ENCODE measurements around the gene COL1A1.
A peak's percentile ranks its signal among the peaks of the same experiment; 100 is the strongest.

The COL1A1 gene

DNA sequence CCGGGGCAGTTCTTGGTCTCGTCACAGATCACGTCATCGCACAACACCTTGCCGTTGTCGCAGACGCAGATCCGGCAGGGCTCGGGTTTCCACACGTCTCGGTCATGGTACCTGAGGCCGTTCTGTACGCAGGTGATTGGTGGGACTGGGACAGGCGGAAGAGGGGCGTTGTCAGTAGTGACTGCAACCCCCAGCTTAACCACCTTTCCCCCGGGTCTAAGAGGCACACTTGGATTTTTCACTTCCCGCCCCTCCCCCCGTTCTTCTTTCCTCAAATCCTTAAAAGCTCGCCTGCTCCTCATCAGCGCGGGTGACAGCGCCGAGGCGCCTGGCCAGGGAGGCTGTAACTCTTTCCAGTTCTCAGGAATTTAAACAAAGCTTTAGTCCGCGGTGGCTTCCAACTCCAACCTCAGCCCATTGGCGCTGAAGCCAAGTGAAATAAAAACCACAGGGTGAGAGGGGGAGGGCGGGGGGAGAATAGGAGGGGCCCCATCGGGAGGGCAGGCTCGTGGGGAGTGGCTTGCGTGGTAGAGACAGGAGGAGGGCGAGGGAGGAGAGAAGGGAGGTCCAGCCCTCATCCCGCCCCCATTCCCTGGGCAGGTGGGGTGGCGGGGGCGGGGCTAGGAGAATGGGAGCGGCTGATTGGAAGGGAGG lies 1.5 kb downstream of the COL1A1 start:
- DNase-seq: no peak

DNA sequence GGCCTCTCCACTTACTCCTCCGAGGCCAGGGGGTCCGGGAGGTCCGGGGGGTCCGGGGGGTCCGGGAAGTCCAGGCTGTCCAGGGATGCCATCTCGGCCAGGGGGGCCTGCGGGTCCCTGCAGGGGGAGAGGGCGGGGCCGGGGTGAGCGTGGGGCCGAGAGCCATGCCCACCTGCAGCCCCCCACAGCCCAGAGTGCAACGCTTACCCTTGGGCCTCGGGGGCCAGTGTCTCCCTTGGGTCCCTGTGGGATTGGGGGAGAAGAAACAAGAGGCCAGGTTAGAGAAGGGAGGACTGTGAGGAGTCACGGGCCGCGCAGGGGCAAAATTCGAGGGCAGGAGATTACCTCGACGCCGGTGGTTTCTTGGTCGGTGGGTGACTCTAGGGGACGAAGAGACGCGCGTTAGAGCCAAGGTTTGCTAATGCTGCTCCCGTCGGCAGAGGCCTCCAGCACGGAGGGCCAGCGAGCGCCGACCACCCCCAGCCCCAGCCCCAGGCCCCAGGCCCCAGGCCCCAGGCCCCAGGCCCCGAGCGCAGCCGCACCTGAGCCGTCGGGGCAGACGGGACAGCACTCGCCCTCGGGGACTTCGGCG lies 2.1 kb downstream of the COL1A1 start:
- DNase-seq: no peak

DNA sequence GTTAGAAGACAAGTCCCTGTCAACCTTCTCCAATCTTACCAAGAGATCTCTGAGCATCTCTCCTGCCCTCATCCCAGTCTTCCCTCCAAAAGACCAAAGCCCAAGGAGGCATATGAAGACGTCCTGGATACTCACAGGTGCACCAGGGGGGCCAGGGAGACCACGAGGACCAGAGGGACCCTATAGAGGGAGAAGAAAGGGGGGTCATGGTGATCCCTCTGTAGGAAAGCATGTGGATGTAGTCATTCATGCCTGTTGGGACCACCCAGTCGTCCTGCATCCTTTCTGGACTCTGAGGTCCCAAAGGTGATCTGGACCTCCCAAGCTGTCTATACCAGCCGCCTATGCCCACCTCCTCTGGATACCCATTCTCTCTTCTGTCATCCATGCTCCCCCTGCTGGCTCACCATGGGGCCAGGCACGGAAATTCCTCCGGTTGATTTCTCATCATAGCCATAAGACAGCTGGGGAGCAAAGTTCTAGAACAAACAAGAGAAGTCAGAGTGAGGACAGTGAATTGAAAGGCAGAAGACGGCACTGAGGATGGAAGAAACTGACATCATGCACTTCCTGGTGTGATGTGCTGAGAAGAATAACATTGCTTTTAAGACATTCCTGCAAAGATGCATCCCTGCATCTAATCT lies 3.3 kb downstream of the COL1A1 start:
- DNase-seq: peak; percentile 18

GRCh38 chr17:50196826-50197225 lies 4.6 kb downstream of the COL1A1 start:
- no peak for DNase-seq

DNA sequence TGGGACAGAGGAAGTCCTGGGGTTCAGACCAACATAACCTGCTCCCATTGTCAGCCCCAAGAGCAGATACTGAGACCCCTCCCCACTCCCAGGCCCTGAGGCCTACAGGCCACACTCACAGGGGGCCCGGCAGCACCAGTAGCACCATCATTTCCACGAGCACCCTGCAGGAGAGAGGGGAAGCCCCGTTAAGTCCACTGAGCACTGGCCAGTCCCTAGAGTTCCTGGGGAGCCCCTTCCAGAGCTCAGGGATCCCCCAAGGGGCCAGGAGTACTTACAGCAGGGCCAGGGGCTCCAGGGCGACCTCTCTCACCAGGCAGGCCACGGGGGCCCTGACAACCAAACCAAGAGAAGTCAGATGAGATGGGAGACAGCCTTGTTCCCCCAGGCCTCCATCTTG lies 5.4 kb downstream of the COL1A1 start:
- DNase-seq: no peak

GRCh38 chr17:50194934-50195865 lies 6.2 kb downstream of the COL1A1 start:
- no peak for DNase-seq

DNA sequence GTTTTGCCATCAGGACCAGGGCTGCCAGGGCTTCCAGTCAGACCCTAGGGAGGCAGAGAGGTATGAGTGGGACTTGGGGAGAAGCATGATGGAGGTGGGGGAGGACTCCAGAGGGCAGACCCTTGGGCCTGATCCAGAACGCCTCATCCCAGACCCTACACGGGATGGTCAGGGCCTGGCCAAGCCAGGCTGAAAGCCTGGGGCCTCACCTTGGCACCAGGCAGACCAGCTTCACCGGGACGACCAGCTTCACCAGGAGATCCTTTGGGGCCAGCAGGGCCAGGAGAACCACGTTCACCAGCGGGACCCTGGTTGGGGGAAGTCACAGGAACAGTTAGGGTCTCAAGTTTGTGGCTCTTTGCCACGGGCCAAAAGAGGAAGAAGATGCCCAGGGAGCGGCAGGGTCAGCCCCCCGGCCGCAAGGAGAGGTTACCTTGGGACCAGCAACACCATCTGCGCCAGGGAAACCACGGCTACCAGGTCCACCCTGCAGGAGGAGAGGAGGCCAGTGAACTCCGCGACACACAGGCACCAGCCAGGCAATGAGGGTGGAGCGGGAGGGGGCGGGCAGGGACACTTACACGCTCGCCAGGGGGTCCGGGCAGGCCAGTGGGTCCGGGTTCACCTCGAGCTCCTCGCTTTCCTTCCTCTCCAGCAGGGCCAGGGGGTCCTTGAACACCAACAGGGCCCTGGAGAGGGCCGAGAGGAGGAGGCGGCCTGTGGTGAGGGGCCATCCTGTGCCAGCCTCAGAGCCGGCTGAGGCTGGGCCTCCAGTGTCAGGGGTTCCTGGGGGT lies 7.1 kb downstream of the COL1A1 start:
- no peak for DNase-seq

GRCh38 chr17:50192618-50193291 lies 8.7 kb downstream of the COL1A1 start:
- DNase-seq: no peak

DNA sequence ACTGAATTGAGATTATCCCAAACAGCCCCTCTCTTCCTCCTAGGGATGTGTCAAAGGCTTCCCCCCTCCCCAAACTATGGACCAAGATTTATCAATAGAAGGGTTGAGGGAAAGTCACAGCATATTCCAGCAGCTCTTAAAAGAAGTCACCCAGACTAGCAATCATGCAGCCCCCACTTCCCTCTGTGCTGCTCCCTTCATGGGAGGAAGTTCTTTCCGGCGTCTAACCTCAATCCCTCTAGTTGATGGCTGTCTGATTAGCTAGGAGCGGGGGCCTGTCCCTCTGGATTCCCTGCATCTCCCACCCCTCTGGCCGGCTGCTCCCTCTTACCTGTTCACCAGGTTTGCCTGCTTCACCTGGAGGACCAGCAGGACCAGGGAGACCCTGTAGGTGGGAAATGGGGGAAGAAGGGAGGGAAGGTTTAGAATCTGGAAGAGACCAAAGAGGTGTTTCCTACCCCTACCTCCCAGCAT lies 9.2 kb downstream of the COL1A1 start:
- DNase-seq: no peak

- DNase-seq: no peak
Observed at GRCh38 chr17:50191359-50192143, 9.9 kb downstream of the COL1A1 start.

- no peak for DNase-seq
Observed at GRCh38 chr17:50190603-50191358, 10.7 kb downstream of the COL1A1 start.

DNA sequence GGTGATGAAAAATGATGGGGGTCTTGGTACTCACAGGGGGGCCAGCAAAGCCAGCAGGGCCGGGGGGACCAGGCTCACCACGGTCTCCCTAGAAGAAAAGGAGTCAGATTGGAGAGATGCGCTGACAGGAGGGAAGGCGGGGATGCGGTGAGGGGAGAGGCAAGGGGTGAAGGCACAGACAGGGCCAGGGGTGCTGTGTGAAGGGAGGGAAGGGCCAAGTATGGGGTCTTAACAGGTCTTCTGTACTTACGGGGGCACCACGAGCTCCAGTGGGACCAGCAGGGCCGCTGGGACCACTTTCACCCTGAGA lies 11.2 kb downstream of the COL1A1 start:
- DNase-seq: no peak

DNA sequence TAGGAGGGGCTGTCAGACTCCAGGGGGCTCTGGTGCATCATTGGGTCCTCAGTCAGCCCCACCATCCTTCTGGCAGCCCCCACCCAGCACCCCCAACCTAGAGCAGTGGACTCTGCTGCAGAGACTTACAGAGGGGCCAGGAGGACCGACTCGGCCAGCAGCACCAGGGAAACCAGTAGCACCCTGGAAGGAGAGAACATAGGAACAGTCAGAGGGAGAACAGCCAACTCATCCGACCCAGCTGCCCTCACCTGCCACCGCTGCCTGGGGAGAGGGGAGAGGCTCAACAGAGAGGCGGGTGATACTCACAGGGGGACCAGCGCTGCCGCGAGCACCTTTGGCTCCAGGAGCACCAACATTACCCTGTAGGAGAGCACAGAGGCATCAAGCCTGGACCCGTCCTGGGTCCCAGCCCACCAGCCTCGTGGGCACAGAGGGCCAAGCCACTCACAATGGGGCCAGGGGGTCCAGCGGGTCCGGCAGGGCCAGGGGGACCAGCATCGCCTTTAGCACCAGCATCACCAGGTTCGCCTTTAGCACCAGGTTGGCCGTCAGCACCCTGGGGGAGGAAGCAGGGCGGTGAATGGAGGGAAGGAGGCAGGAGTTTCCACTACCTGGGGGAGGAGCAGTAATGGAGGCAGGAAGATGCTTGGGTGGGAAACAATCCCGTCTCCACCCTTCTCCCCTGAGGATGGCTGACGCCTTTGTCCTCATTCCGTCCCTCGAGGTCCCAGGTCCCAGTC lies 11.7 kb downstream of the COL1A1 start:
- DNase-seq: no peak

DNA sequence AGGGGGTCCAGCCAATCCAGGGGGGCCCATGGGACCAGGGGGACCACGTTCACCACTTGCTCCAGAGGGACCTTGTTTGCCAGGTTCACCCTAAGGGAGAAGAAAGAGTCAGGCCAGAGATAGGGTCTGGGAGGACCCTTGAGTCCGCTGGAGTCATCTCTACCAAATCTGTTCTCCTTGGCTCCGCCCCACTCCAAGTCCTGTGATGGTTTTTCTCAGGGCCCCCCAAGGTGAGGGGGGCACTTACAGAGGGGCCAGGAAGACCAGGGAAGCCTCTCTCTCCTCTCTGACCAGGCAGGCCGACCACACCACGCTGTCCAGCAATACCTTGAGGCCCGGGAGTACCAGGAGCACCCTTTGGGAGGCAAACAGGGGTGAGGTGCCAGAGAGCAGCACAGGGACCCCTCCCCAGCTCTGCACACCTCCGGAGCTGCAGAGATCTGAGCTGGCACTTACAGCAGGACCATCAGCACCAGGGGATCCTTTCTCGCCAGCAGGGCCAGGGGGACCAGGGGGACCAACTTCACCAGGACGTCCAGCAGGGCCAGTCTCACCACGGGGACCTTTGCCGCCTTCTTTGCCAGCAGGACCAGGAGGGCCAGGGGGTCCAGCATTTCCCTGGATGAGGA lies 12.4 kb downstream of the COL1A1 start:
- no peak for DNase-seq

- DNase-seq: no peak
Observed at GRCh38 chr17:50188531-50188920, 12.9 kb downstream of the COL1A1 start.

DNA sequence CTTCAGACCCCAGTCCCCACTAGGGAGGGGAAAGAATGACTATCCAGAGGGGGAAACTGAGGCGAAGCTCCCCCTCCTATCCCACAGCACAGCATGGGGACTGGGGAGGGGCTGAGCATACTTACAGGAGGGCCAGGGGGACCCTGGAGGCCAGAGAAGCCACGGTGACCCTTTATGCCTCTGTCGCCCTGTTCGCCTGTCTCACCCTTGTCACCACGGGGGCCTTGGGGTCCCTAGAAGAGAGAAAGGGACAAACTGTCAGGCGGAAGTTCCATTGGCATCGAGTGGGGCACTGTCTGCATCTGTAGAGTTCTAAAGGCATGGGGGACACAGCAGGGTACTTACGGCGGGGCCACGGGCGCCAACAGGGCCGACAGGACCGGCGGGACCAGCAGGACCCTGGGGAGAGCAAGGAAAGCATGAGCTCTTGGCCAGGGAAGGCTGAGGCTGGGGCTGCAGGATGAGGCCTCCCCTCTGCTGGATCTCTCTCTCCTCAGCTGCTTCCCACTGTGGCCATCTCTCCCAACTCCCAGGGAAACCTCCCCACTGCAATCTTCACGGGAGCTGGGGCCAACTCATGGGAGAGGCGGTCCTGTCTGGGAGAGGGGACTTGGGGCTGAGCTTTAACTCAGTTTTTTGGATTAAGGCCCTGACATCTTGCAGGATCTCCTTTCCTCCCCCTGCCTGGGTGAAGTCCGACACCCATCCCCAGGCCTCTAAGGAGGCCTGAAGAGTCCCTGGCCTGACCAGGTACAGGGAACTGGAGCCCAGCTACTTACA lies 13.5 kb downstream of the COL1A1 start:
- no peak for DNase-seq

DNA sequence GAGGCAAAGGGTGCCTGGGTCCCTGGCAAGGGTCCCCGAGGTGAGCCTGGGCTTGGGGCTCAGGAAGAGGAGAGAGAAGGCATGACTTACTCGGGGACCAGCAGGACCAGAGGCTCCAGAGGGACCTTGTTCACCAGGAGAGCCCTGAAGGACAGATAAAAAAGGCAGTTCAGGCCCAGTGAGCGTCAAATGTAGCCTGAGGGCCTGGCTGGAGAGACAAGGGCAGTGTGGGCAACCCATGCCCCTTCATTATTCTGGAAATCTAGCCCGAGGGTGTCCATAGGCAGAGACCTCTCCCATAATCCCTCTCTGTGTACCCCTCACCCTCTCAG lies 14.1 kb downstream of the COL1A1 start:
- no peak for DNase-seq

GRCh38 chr17:50186661-50187393 lies 14.6 kb downstream of the COL1A1 start:
- no peak for DNase-seq

Data from SHP77 treated with DMSO at 0.1 percent for 48 hours (cell line).